ENCODE measurements around the gene TIGD3. TPM values are rescaled to one million over a fixed set of nuclear protein-coding genes. Genes with fewer than 3 reads are reported as not detected.
A peak's percentile ranks its signal among the peaks of the same experiment; 100 is the strongest.

Gene TIGD3
- total and polyA plus RNA-seq, 2 of the 13 experiments (the other 11 are each of a cell fraction or from before 2014, with no cell fraction given) = 0.49 to 4.9 TPM

DNA sequence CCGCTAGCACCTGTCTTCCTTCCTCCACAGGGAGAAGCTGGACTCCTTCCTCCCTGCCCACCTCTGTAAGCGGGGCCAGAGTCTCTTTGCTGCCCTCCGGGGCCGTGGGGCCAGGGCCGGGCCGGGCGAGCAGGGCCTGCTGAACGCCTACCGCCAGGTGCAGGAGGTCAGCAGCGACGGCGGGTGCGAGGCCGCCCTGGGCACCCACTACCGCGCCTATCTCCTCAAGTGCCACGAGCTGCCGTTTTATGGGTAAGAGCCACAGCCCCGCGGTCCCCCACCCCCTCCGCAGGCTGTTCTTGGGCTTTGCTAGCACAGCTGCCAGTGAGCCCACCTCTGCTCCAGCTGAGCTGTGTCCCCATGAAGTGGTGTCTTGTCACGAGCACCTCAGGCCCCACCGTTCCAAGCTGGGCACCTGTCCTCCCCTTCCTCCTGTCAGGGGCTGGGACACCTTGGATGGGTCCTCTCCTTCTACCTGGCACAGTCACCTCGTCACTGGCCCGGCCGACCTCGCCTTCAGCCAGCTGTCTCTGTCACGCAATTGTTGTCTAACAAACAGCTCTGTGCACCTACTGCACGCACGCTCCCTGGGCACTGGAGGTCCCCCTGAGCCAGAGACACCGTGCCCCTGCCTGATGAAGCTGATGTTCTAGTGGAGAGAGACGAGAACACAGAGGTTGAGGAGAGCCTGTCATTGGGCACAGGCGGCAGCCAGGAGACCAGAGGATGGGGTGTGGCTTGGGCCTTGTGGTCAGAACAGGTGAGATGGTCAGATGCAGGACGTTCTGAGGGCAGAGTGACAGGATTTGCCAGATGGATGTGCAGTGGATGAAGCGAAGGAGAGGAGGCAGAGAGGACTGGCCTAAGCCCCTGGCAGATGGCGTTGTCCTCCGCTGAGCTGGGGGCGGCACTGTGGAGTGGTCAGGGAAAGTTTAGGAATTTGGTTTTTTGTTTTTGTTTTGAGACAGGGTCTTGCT is 42.5 kb downstream of the TIGD3 start:
- Histone ChIP-seq H2AFZ (ENCODE audit: low read length) (no peak overlapping the region), H3K27me3 (ENCODE audit: control insufficient read depth in 1 of 2, insufficient read depth in 2 of 2, low read length in 2 of 2) (no peaks in the 10 kb centered on the region), H3K4me1 (ENCODE audit: insufficient read depth, low read length) (peaks cover 9% of the 10 kb centered on the region), H3K79me2 (ENCODE audit: insufficient read depth, low read length) (no peaks in the 10 kb centered on the region), H3K4me2 (ENCODE audit: low read depth, low read length) (no peak overlapping the region), H3K9me3 (ENCODE audit: low read length) (no peaks in the 10 kb centered on the region), H4K20me1 (ENCODE audit: insufficient read depth, low read length) (no peaks in the 10 kb centered on the region), H3K36me3 (replicated peaks in 1 of 2; ENCODE audit: control insufficient read depth in 1 of 2, insufficient read depth in 2 of 2, low read length in 2 of 2) (peaks cover 15 to 21% of the 10 kb centered on the region in 2 experiments; a peak in 3 of 5 replicates), H3K9ac (ENCODE audit: insufficient read depth, low read depth, low read length) (no peak overlapping the region), H3K4me3 (replicated peaks in 1 of 3; ENCODE audit: insufficient read depth in 1 of 3, low read depth in 2 of 3, low read length in 3 of 3) (no peak overlapping the region), H3K27ac (ENCODE audit: extremely low read length, insufficient read depth, low read length) (no peak overlapping the region)
- FAIRE-seq (no peak), DNase-seq (ENCODE audit: low spot score) (no peak), ATAC-seq (no peak)
- ChIA-PET CTCF (ENCODE audit: low intra/inter-chr PET ratio, low total read pairs) (no interaction called here), POLR2A (interaction anchor here (0.9 to 1.1 kb wide), 2 partner anchors 14 to 96 kb away, joined by 3 read pairs; no protein-coding TSS in a partner anchor)
- in situ Hi-C loops (cut with HindIII; ENCODE audit: extremely low pct_ligation_motif_present, low pct_unique_long_range_greater_than_20kb) (no loop called here), intact Hi-C loops (cut with micrococcal nuclease; ENCODE audit: unreplicated experiment) (no loop called here)
- no TSS peak for BruUV-seq (replicated peaks)
- 97% methylated on average over 35 of the region's 38 CpGs for WGBS (ENCODE audit: low lambda C conversion rate)
- TF ChIP-seq AGO2 (optimal IDR thresholded peaks at IDR 0.05; ENCODE audit: low read depth, low read length) (peak; percentile 37), ZNF780A (CRISPR knock-in tag; IDR thresholded peaks at IDR 0.05) (no peak)

DNA sequence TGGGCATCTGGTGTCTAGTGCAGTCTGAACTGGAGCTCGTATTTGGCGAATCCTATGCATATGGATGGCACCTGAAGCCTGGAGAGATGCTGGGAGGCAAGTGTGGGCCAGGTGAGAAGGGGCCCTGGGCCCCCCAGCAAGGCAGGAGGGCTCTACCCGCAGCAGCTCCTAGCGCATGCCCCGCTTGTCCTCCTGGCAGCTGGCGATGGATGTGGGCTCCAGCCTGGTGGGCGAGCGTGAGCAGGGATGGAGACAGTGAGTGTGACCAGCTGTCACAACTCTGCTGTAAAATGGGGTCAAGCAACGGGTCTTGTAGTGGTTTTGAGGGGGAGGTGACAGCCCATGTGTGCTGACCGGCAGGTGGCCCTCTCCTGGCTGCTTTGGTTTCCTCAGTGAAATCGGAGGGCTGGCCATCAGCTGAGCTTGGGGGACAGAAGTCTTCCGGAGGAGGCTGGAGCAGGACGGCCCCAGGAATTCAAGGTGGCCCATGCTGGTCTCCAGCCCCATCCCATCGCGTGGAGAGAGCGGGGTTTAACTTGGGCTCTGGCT is 43.9 kb downstream of the TIGD3 start:
- Histone ChIP-seq H3K27me3 (ENCODE audit: control insufficient read depth in 1 of 2, insufficient read depth in 2 of 2, low read length in 2 of 2) (no peaks in the 10 kb centered on the region), H3K9me3 (ENCODE audit: low read length) (no peaks in the 10 kb centered on the region), H4K20me1 (ENCODE audit: insufficient read depth, low read length) (no peaks in the 10 kb centered on the region), H3K4me3 (replicated peaks in 1 of 3; ENCODE audit: insufficient read depth in 1 of 3, low read depth in 2 of 3, low read length in 3 of 3) (no peak overlapping the region), H3K79me2 (ENCODE audit: insufficient read depth, low read length) (no peaks in the 10 kb centered on the region), H3K4me1 (ENCODE audit: insufficient read depth, low read length) (peaks cover 19% of the 10 kb centered on the region), H3K9ac (ENCODE audit: insufficient read depth, low read depth, low read length) (no peak overlapping the region), H3K4me2 (ENCODE audit: low read depth, low read length) (no peak overlapping the region), H3K27ac (ENCODE audit: extremely low read length, insufficient read depth, low read length) (no peak overlapping the region), H2AFZ (ENCODE audit: low read length) (no peak overlapping the region), H3K36me3 (replicated peaks in 1 of 2; ENCODE audit: control insufficient read depth in 1 of 2, insufficient read depth in 2 of 2, low read length in 2 of 2) (peaks cover 14 to 18% of the 10 kb centered on the region in 2 experiments; a peak in 3 of 5 replicates)
- BruUV-seq (replicated peaks) = no TSS peak
- ATAC-seq = no peak
- ChIA-PET POLR2A (interaction anchor here (1.0 to 1.2 kb wide), 2 partner anchors 26 to 27 kb away, joined by 3 to 5 read pairs; no protein-coding TSS in a partner anchor), CTCF (ENCODE audit: low intra/inter-chr PET ratio, low total read pairs) (no interaction called here)
- DNase-seq (ENCODE audit: low spot score) = no peak
- intact Hi-C loops (cut with micrococcal nuclease; ENCODE audit: unreplicated experiment) (no loop called here), in situ Hi-C loops (cut with HindIII; ENCODE audit: extremely low pct_ligation_motif_present, low pct_unique_long_range_greater_than_20kb) (no loop called here)
- FAIRE-seq = no peak
- 90% methylated on average over 9 of the region's 16 CpGs for WGBS (ENCODE audit: low lambda C conversion rate)
- TF ChIP-seq ZNF556 (CRISPR knock-in tag; IDR thresholded peaks at IDR 0.05; ENCODE audit: borderline replicate concordance) (no peak), MTF2 (CRISPR knock-in tag; IDR thresholded peaks at IDR 0.05; ENCODE audit: borderline replicate concordance) (no peak), SNAPC2 (CRISPR knock-in tag; IDR thresholded peaks at IDR 0.05) (no peak), HOXA9 (CRISPR knock-in tag; IDR thresholded peaks at IDR 0.05; ENCODE audit: borderline replicate concordance) (no peak)
- TF ChIP-seq, protein P1, sequence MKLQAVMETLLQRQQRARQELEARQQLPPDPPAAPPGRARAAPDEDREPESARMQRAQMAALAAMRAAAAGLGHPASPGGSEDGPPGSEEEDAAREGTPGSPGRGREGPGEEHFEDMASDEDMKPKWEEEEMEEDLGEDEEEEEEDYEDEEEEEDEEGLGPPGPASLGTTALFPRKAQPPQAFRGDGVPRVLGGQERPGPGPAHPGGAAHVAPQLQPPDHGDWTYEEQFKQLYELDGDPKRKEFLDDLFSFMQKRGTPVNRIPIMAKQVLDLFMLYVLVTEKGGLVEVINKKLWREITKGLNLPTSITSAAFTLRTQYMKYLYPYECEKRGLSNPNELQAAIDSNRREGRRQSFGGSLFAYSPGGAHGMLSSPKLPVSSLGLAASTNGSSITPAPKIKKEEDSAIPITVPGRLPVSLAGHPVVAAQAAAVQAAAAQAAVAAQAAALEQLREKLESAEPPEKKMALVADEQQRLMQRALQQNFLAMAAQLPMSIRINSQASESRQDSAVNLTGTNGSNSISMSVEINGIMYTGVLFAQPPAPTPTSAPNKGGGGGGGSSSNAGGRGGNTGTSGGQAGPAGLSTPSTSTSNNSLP (IDR thresholded peaks at IDR 0.05; ENCODE audit: low read depth, low read length) = no peak
- TF ChIP-seq, protein P2, sequence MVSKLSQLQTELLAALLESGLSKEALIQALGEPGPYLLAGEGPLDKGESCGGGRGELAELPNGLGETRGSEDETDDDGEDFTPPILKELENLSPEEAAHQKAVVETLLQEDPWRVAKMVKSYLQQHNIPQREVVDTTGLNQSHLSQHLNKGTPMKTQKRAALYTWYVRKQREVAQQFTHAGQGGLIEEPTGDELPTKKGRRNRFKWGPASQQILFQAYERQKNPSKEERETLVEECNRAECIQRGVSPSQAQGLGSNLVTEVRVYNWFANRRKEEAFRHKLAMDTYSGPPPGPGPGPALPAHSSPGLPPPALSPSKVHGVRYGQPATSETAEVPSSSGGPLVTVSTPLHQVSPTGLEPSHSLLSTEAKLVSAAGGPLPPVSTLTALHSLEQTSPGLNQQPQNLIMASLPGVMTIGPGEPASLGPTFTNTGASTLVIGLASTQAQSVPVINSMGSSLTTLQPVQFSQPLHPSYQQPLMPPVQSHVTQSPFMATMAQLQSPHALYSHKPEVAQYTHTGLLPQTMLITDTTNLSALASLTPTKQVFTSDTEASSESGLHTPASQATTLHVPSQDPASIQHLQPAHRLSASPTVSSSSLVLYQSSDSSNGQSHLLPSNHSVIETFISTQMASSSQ (IDR thresholded peaks at IDR 0.05; ENCODE audit: low read depth) = no peak
- TF ChIP-seq, protein P2 (CRISPR knock-in tag; IDR thresholded peaks at IDR 0.05; ENCODE audit: borderline replicate concordance) = no peak
